Nephron (organoid): Measurements from ENCODE around the gene ATP6V1F.

Experiments
- H3K27ac Mint-ChIP-seq, 3 experiments: 2 replicates each; pipeline ENCODE4 v1.8.0; 2020; ENCODE audit warnings: mixed read lengths in 3 of 3, mild to moderate bottlenecking in 2 of 3, moderate library complexity in 1 of 3
- H3K27me3 Mint-ChIP-seq: 2 replicates; pipeline ENCODE4 v1.8.0; 2021; ENCODE audit warnings: low read depth, mild to moderate bottlenecking, moderate library complexity, mixed read lengths
- H3K36me3 Mint-ChIP-seq: 2 replicates; pipeline ENCODE4 v1.8.0; 2020; ENCODE audit warnings: low read depth, mixed read lengths
- H3K4me1 Mint-ChIP-seq: 2 replicates; pipeline ENCODE4 v1.8.0; 2020; ENCODE audit warnings: mixed read lengths
- H3K4me3 Mint-ChIP-seq, 3 experiments: 2 replicates each; pipeline ENCODE4 v1.8.0; 2020; ENCODE audit warnings: mild to moderate bottlenecking in 3 of 3, mixed read lengths in 3 of 3, moderate library complexity in 2 of 3
- H3K9me3 Mint-ChIP-seq: 2 replicates; pipeline ENCODE4 v1.8.0; 2020; ENCODE audit warnings: mixed read lengths
- CTCF ChIP-seq, 3 experiments: fragments of 200-600 bp; sonication (generic); IDR thresholded peaks; one replicate each; pipeline ENCODE4 v1.5.0; 2021; ENCODE audit warnings: antibody characterized with exemption in 3 of 3; ENCODE audit not compliant: unreplicated experiment in 3 of 3

Gene ATP6V1F

GRCh38 chr7:128856001-128856718, 6.5 kb upstream of the ATP6V1F start:
- TF ChIP-seq CTCF (IDR thresholded peaks at IDR 0.05; ENCODE audit: unreplicated experiment in 3 of 3) = no peak
- H3K36me3 Mint-ChIP-seq = peaks cover 27% of the 10 kb centered on the region
- H3K27me3 Mint-ChIP-seq = no peaks in the 10 kb centered on the region
- H3K4me1 Mint-ChIP-seq = peaks cover 22% of the 10 kb centered on the region
- H3K9me3 Mint-ChIP-seq = no peaks in the 10 kb centered on the region
- H3K4me3 Mint-ChIP-seq = no peak overlapping the region
- no peak overlapping the region for H3K27ac Mint-ChIP-seq

- peak overlapping the region; percentile 72 to 82 (median 82) for H3K27ac Mint-ChIP-seq
- H3K9me3 Mint-ChIP-seq = no peaks in the 10 kb centered on the region
- TF ChIP-seq CTCF (IDR thresholded peaks at IDR 0.05; ENCODE audit: unreplicated experiment in 3 of 3) = no peak
- peaks cover 17% of the 10 kb centered on the region for H3K36me3 Mint-ChIP-seq
- H3K4me1 Mint-ChIP-seq = peaks cover 34% of the 10 kb centered on the region
- H3K27me3 Mint-ChIP-seq = no peaks in the 10 kb centered on the region
- H3K4me3 Mint-ChIP-seq = no peak overlapping the region
These were observed 4.0 kb upstream of the ATP6V1F start for GRCh38 chr7:128858380-128859231.

- Mint-ChIP-seq H3K36me3 (peaks cover 14% of the 10 kb centered on the region), H3K27me3 (no peaks in the 10 kb centered on the region), H3K4me1 (peaks cover 37% of the 10 kb centered on the region), H3K27ac (peak overlapping the region; percentile 72 to 82 (median 82)), H3K4me3 (no peak overlapping the region), H3K9me3 (no peaks in the 10 kb centered on the region)
- no peak for TF ChIP-seq CTCF (IDR thresholded peaks at IDR 0.05; ENCODE audit: unreplicated experiment in 3 of 3)
These were observed 3.2 kb upstream of the ATP6V1F start for GRCh38 chr7:128859232-128860157.

GRCh38 chr7:128860158-128861073, 2.2 kb upstream of the ATP6V1F start:
- H3K4me3 Mint-ChIP-seq = peak overlapping the region; percentile 19 to 48 (median 39)
- no peaks in the 10 kb centered on the region for H3K27me3 Mint-ChIP-seq
- peaks cover 18% of the 10 kb centered on the region for H3K36me3 Mint-ChIP-seq
- TF ChIP-seq CTCF (IDR thresholded peaks at IDR 0.05; ENCODE audit: unreplicated experiment in 3 of 3) = no peak
- no peaks in the 10 kb centered on the region for H3K9me3 Mint-ChIP-seq
- H3K4me1 Mint-ChIP-seq = peaks cover 40% of the 10 kb centered on the region
- H3K27ac Mint-ChIP-seq = peak overlapping the region; percentile 72 to 82 (median 82)
